ENCODE data around the gene SBF1.

DNA sequence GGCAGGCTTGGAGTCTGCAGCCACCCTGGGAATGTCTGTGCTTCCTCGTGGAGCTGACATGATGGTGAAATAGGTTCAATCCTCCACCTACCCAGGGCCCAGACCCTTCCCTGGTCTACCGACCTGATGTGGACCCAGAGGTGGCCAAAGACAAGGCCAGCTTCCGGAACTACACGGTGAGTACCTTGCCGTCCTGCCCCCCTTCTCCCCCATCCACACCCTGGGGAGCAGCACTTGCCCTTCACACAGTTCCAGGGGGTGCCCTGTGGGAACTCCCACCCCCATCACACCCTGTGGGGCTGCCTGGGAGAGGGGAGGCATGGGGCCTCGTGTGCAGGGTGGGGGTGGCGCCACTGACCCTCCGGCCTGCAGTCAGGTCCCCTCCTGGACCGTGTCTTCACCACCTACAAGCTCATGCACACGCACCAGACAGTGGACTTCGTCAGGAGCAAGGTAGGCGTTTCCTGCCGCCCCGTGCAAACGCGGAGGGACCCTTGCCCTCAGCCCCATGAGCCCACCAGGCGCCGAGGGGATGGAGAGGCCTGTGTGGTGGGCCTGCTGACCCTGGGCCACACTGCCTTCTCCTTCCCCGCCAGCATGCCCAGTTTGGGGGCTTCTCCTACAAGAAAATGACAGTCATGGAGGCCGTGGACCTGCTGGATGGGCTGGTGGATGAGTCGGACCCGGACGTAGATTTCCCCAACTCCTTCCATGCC, 12.6 kb upstream of the SBF1 start:
- TF ChIP-seq, protein P1, sequence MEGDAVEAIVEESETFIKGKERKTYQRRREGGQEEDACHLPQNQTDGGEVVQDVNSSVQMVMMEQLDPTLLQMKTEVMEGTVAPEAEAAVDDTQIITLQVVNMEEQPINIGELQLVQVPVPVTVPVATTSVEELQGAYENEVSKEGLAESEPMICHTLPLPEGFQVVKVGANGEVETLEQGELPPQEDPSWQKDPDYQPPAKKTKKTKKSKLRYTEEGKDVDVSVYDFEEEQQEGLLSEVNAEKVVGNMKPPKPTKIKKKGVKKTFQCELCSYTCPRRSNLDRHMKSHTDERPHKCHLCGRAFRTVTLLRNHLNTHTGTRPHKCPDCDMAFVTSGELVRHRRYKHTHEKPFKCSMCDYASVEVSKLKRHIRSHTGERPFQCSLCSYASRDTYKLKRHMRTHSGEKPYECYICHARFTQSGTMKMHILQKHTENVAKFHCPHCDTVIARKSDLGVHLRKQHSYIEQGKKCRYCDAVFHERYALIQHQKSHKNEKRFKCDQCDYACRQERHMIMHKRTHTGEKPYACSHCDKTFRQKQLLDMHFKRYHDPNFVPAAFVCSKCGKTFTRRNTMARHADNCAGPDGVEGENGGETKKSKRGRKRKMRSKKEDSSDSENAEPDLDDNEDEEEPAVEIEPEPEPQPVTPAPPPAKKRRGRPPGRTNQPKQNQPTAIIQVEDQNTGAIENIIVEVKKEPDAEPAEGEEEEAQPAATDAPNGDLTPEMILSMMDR (conservative IDR thresholded peaks at IDR 0.05; ENCODE audit: low read depth, low read length), result no peak
- TF ChIP-seq EZH2 (IDR thresholded peaks at IDR 0.05; ENCODE audit: borderline replicate concordance, low read depth, low read length, poor library complexity, severe bottlenecking), result no peak

Data from A673 (cell line).